ENCODE results near the gene RTN1. TPM values are rescaled to one million over a fixed set of nuclear protein-coding genes. Genes with fewer than 3 reads are reported as not detected.

The RTN1 gene
- total RNA-seq, 1 experiment from 2014 or later: not detected

GRCh38 chr14:59627011-59627520 lies 243.5 kb downstream of the RTN1 start:
- DNase-seq (ENCODE audit: low read depth, low spot score): no peak
- in situ Hi-C loops (cut with HindIII; ENCODE audit: low pct_unique_long_range_greater_than_20kb, low sequenced_read_pairs): no loop called here

GRCh38 chr14:59622631-59623030 lies 247.9 kb downstream of the RTN1 start:
- in situ Hi-C loops (cut with HindIII; ENCODE audit: low pct_unique_long_range_greater_than_20kb, low sequenced_read_pairs): no loop called here

GRCh38 chr14:59619061-59619460 lies 251.5 kb downstream of the RTN1 start:
- in situ Hi-C loops (cut with HindIII; ENCODE audit: low pct_unique_long_range_greater_than_20kb, low sequenced_read_pairs): no loop called here
- DNase-seq (ENCODE audit: low read depth, low spot score): no peak

More at GRCh38 chr14:59622631-59623030, 247.9 kb downstream of the RTN1 start:
- DNase-seq (ENCODE audit: low read depth, low spot score): no peak

- in situ Hi-C loops (cut with HindIII; ENCODE audit: low pct_unique_long_range_greater_than_20kb, low sequenced_read_pairs): no loop called here
Measured at GRCh38 chr14:59601056-59601455, 269.5 kb downstream of the RTN1 start.

GRCh38 chr14:59600211-59600945 lies 270.2 kb downstream of the RTN1 start:
- no peak for DNase-seq (ENCODE audit: low read depth, low spot score)
- in situ Hi-C loops (cut with HindIII; ENCODE audit: low pct_unique_long_range_greater_than_20kb, low sequenced_read_pairs): no loop called here

More at GRCh38 chr14:59601056-59601455, 269.5 kb downstream of the RTN1 start:
- DNase-seq (ENCODE audit: low read depth, low spot score): no peak

- in situ Hi-C loops (cut with HindIII; ENCODE audit: low pct_unique_long_range_greater_than_20kb, low sequenced_read_pairs): no loop called here
- no peak for DNase-seq (ENCODE audit: low read depth, low spot score)
Measured at GRCh38 chr14:59595071-59595470, 275.5 kb downstream of the RTN1 start.

- DNase-seq (ENCODE audit: low read depth, low spot score): no peak
- in situ Hi-C loops (cut with HindIII; ENCODE audit: low pct_unique_long_range_greater_than_20kb, low sequenced_read_pairs): no loop called here
Measured at GRCh38 chr14:59591641-59592370, 278.8 kb downstream of the RTN1 start.

GRCh38 chr14:59588101-59588500 lies 282.5 kb downstream of the RTN1 start:
- no peak for DNase-seq (ENCODE audit: low read depth, low spot score)
- in situ Hi-C loops (cut with HindIII; ENCODE audit: low pct_unique_long_range_greater_than_20kb, low sequenced_read_pairs): no loop called here

- in situ Hi-C loops (cut with HindIII; ENCODE audit: low pct_unique_long_range_greater_than_20kb, low sequenced_read_pairs): no loop called here
- DNase-seq (ENCODE audit: low read depth, low spot score): no peak
Measured at GRCh38 chr14:59585891-59586554, 284.6 kb downstream of the RTN1 start.

- in situ Hi-C loops (cut with HindIII; ENCODE audit: low pct_unique_long_range_greater_than_20kb, low sequenced_read_pairs): no loop called here
- DNase-seq (ENCODE audit: low read depth, low spot score): peak; percentile 23
Measured at GRCh38 chr14:59583755-59584154, 286.8 kb downstream of the RTN1 start.

- DNase-seq (ENCODE audit: low read depth, low spot score): no peak
- in situ Hi-C loops (cut with HindIII; ENCODE audit: low pct_unique_long_range_greater_than_20kb, low sequenced_read_pairs): no loop called here
Measured at GRCh38 chr14:59582845-59583509, 287.6 kb downstream of the RTN1 start.

GRCh38 chr14:59582161-59582560 lies 288.4 kb downstream of the RTN1 start:
- in situ Hi-C loops (cut with HindIII; ENCODE audit: low pct_unique_long_range_greater_than_20kb, low sequenced_read_pairs): no loop called here
- no peak for DNase-seq (ENCODE audit: low read depth, low spot score)

GRCh38 chr14:59580911-59581310 lies 289.7 kb downstream of the RTN1 start:
- in situ Hi-C loops (cut with HindIII; ENCODE audit: low pct_unique_long_range_greater_than_20kb, low sequenced_read_pairs): no loop called here
- no peak for DNase-seq (ENCODE audit: low read depth, low spot score)

GRCh38 chr14:59576332-59577294 lies 294.0 kb downstream of the RTN1 start, which contains the start of gene CCDC175:
TSS of gene CCDC175 (minus strand) at chr14:59576812. CDS start at chr14:59576775, 37 bp downstream.
- in situ Hi-C loops (cut with HindIII; ENCODE audit: low pct_unique_long_range_greater_than_20kb, low sequenced_read_pairs): no loop called here
- peak; percentile 86 for DNase-seq (ENCODE audit: low read depth, low spot score)

GRCh38 chr14:59570122-59570521 lies 300.5 kb downstream of the RTN1 start:
- DNase-seq (ENCODE audit: low read depth, low spot score): peak; percentile 37
- in situ Hi-C loops (cut with HindIII; ENCODE audit: low pct_unique_long_range_greater_than_20kb, low sequenced_read_pairs): no loop called here

GRCh38 chr14:59566725-59567124 lies 303.9 kb downstream of the RTN1 start:
- in situ Hi-C loops (cut with HindIII; ENCODE audit: low pct_unique_long_range_greater_than_20kb, low sequenced_read_pairs): no loop called here

GRCh38 chr14:59566296-59566695 lies 304.3 kb downstream of the RTN1 start:
- DNase-seq (ENCODE audit: low read depth, low spot score): no peak
- in situ Hi-C loops (cut with HindIII; ENCODE audit: low pct_unique_long_range_greater_than_20kb, low sequenced_read_pairs): no loop called here

More at GRCh38 chr14:59566725-59567124, 303.9 kb downstream of the RTN1 start:
- DNase-seq (ENCODE audit: low read depth, low spot score): no peak
